ENCODE measurements around the gene BATF3. TPM values are rescaled to one million over a fixed set of nuclear protein-coding genes. Genes with fewer than 3 reads are reported as not detected.
"Not testable (repeated sequence)": the region's sequence is repeated elsewhere in the genome, so short reads cannot be mapped to it uniquely, and the experiment has no call there.

Gene BATF3
- total RNA-seq, 2 experiments from 2014 or later = 109 to 130 TPM

DNA sequence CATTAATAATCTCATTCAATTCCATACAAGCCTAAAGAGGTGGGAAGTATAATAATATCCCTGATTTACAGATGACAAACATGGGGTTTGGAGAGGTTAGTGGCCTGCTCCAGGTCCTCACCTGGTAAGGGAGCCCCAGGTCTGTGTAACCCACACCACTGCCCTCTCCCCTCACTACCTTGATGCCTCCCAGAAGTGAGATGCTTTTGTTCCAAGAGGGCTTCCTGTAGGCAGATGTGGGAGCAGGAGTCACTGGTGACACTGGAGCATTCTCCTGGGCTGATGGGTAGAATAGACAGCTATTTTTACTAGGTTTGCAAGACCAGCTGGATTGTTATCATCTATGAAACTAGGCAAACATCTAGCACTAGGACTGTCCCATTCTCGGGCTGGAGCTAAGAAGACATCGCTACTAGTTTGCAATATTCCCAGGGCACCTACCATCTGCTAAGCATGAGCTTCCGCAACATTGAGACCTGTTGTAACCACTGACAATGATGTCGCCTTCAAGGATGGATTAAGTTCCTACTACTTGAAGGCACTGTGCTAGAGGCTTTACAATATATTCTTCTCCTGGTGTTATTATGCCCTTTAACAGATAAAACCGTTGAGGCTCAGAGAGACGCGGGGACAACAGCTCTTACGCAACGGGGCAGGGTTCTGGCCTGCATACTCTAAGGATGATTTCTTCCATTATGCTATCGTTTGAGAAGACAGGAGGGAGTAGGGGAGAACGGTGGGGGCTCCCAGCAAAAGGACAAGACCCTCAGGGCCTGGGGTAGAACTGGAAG is 35.0 kb downstream of the BATF3 start:
- CTCF ChIA-PET = interaction anchor here (0.6 to 6.4 kb wide), 87 partner anchors 9 to 406 kb away, joined by 3 to 109 read pairs (median 5); partner anchors contain the start of genes ATF3, BATF3, NSL1 and TATDN3
- H3K9me3 Mint-ChIP-seq (ENCODE audit: low read depth) = no peaks in the 10 kb centered on the region
- peaks cover 40% of the 10 kb centered on the region for H3K4me1 Mint-ChIP-seq
- no peaks in the 10 kb centered on the region for H3K36me3 Mint-ChIP-seq
- DNase-seq (no peak), ATAC-seq (no peak)
- no peak overlapping the region for H3K27ac Mint-ChIP-seq
- H3K4me3 Mint-ChIP-seq = no peak overlapping the region
- H3K27me3 Mint-ChIP-seq = peaks cover 20% of the 10 kb centered on the region

DNA sequence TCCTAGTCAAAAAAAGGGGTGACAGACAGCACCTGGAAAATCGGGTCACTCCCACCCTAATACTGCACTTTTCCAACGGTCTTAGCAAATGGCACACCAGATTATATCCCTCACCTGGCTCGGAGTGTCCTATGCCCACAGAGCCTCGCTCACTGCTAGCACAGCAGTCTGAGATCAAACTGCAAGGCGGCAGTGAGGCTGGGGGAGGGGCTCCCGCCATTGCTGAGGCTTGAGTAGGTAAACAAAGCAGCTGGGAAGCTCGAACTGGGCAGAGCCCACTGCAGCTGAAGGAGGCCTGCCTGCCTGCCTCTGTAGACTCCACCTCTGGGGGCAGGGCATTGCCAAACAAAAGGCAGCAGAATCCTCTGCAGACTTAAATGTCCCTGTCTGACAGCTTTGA is 41.4 kb downstream of the BATF3 start:
- H3K4me1 Mint-ChIP-seq; ATAC-seq; H3K4me3 Mint-ChIP-seq; H3K9me3 Mint-ChIP-seq (ENCODE audit: low read depth); H3K27ac Mint-ChIP-seq; DNase-seq; H3K36me3 Mint-ChIP-seq: not testable (repeated sequence)
- CTCF ChIA-PET = interaction anchor here (1.3 to 2.1 kb wide), 2 partner anchors 92 to 181 kb away, joined by 3 to 5 read pairs; no protein-coding TSS in a partner anchor
- H3K27me3 Mint-ChIP-seq = peaks cover 34% of the 10 kb centered on the region

DNA sequence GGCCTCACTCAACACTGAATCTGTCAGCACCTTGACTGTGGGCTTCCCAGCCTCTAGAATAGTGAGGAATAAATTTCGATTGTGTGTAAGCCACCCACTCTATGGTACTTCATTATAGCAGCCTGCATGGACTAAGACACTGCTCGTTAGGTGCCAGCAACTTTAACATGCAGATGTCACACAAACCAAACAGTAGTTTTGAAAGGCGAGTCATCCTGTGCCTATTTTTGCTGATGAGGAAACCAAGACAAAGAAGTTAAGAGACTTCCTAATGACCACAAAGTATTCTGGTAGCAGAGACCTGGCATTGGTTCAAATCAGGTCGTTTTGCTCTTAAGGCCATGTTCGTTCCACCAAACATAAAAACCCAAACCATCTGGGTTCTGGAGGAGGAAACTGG is 42.9 kb downstream of the BATF3 start:
- Mint-ChIP-seq H3K9me3 (ENCODE audit: low read depth) (no peaks in the 10 kb centered on the region), H3K36me3 (no peaks in the 10 kb centered on the region), H3K27ac (no peak overlapping the region), H3K4me3 (no peak overlapping the region), H3K27me3 (peaks cover 27% of the 10 kb centered on the region), H3K4me1 (peaks cover 6% of the 10 kb centered on the region)
- DNase-seq = no peak
- no peak for ATAC-seq
- CTCF ChIA-PET = no interaction called here

DNA sequence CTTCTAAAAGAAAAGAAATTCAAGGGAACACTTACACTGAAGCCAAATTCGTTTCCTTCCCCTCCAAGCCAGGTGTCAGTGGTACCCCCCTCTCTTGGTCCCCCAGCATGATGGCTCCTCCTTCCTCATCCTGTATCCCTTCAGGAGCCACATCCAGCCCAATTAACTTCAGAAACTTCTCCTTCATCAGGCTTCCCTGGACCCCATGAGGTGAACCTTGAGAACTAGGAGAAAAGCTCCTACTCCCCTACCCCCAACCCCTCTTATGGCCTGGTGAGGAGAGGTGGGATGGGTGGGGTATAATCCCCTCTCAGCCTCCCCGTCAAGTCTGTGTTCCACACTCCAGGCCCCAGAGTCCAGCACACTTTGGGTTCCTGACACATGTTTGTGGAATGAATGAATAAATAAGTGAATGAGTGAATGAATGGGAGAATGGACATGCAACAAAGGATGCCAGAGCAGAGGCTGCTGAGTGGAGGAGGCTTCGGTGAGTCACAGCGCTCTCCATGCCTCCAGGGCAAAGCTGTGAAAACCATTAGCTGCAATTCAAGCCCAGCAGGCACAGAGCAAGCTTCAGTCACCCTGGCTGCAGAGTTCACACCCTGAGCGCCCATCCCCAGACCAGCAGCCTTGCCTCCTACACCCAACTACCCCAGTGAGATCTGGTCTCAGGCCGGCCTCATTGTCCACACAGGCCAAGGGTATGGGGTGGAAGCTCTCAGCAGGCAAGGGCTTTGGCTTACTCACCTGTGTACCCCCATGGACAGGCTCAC is 43.8 kb downstream of the BATF3 start:
- no peak overlapping the region for H3K27ac Mint-ChIP-seq
- DNase-seq (no peak), ATAC-seq (no peak)
- H3K4me1 Mint-ChIP-seq = peaks cover 6% of the 10 kb centered on the region
- CTCF ChIA-PET = interaction anchor here (1.1 to 1.9 kb wide), 3 partner anchors 9 to 198 kb away, joined by 3 to 8 read pairs (median 4); no protein-coding TSS in a partner anchor
- H3K36me3 Mint-ChIP-seq = no peaks in the 10 kb centered on the region
- H3K27me3 Mint-ChIP-seq = peaks cover 21% of the 10 kb centered on the region
- no peaks in the 10 kb centered on the region for H3K9me3 Mint-ChIP-seq (ENCODE audit: low read depth)
- H3K4me3 Mint-ChIP-seq = no peak overlapping the region

DNA sequence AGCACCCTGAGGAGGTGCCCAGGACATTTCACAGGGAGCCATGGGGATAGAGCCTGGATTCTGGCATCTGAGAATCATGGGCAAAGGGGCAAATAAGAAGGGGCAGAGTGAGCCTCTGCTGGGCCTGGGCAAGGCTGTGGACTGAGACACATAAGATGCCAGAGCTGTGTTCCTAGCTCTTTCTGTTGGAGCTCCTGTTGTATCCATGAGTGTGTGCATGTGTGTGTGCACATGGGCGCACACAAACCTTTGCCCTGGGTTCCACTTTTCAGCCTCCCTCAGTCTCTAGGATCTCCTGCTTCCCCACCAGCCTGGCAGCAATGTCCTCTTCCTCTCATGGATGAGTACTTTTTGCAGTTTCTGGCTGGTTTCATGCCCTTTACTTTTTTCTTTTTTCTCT is 47.0 kb downstream of the BATF3 start:
- H3K27ac Mint-ChIP-seq = no peak overlapping the region
- H3K9me3 Mint-ChIP-seq (ENCODE audit: low read depth) = no peaks in the 10 kb centered on the region
- H3K4me1 Mint-ChIP-seq = peaks cover 6% of the 10 kb centered on the region
- peak; percentile 19 for DNase-seq
- ATAC-seq = no peak
- H3K36me3 Mint-ChIP-seq = no peaks in the 10 kb centered on the region
- CTCF ChIA-PET = interaction anchor here (3.2 kb wide), 1 partner anchor 12 kb away, joined by 24 read pairs; no protein-coding TSS in a partner anchor
- no peak overlapping the region for H3K4me3 Mint-ChIP-seq
- H3K27me3 Mint-ChIP-seq = peaks cover 7% of the 10 kb centered on the region

DNA sequence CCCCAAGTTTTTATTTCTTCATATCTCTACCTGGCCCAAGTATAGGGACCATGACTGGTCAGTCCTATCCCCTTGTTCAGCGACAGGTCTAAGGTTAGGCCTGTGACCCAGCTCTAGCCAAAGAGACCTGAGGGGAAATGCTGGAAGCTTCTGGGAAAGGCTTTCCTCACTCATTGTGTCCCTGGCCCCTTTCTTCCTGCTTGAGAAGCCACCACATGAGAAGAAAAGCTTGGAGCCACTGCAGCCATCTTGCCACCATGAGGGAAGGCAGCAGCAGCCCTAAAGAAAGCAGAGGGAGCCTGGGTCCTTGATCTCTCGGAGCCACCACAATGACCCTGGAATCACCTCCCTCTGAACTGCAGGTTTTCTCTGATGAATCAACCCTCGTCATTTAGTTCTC is 47.7 kb downstream of the BATF3 start:
- Mint-ChIP-seq H3K27me3 (peaks cover 10% of the 10 kb centered on the region), H3K4me1 (peaks cover 6% of the 10 kb centered on the region), H3K27ac (no peak overlapping the region), H3K9me3 (ENCODE audit: low read depth) (no peaks in the 10 kb centered on the region), H3K4me3 (no peak overlapping the region), H3K36me3 (no peaks in the 10 kb centered on the region)
- ATAC-seq (no peak), DNase-seq (no peak)
- CTCF ChIA-PET = interaction anchor here (1.3 to 3.2 kb wide), 3 partner anchors 11 to 175 kb away, joined by 3 to 24 read pairs (median 12); no protein-coding TSS in a partner anchor

DNA sequence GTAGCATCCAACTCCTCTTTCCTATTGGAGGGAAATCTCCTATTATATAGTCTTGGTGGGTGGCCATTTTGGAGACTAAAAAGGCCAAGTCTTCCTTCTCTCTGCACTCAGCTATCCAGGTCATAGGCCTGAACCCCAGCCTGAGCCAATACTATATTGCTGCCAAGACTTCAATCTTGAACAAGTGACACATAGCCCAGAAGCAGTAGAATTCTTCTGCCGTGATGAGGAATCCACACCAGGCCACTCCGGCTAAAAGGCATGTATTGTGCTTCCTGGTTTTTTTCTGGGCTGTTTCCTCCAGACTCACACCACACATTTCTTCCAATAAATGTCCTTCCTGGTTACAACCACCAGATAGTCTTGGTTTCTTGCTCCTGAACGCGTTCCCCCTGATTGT is 48.1 kb downstream of the BATF3 start:
- Mint-ChIP-seq H3K9me3 (ENCODE audit: low read depth) (no peaks in the 10 kb centered on the region), H3K4me3 (no peak overlapping the region), H3K4me1 (peaks cover 2% of the 10 kb centered on the region), H3K27me3 (peaks cover 10% of the 10 kb centered on the region), H3K27ac (no peak overlapping the region), H3K36me3 (no peaks in the 10 kb centered on the region)
- DNase-seq = no peak
- no peak for ATAC-seq
- CTCF ChIA-PET = interaction anchor here (0.8 to 3.2 kb wide), 4 partner anchors 11 to 174 kb away, joined by 3 to 24 read pairs (median 8); no protein-coding TSS in a partner anchor

DNA sequence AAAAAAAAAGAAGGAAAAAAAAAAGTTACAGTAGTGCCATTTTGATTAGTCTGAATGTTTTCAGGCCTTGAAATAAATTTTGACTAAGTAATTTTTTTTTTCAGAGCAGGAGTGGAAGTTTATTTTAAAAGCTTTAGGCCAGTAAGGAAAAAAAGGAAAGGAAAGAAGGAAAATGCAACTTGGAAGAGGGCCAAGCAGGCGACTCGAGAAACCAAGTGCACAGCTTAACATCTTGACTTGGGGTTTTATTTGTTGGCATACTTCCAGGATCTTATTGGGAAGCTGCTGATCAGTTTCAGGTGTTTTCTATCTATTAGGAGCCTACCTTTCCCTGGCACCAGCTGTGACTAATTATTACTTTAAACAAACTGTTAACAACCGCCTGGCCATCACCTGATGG is 49.4 kb downstream of the BATF3 start:
- CTCF ChIA-PET = interaction anchor here (0.7 to 3.2 kb wide), 5 partner anchors 15 to 195 kb away, joined by 3 to 24 read pairs (median 3); no protein-coding TSS in a partner anchor
- H3K9me3 Mint-ChIP-seq (ENCODE audit: low read depth) = no peaks in the 10 kb centered on the region
- no peak for ATAC-seq
- DNase-seq = no peak
- no peak overlapping the region for H3K4me3 Mint-ChIP-seq
- H3K27ac Mint-ChIP-seq = no peak overlapping the region
- H3K36me3 Mint-ChIP-seq = no peaks in the 10 kb centered on the region
- H3K4me1 Mint-ChIP-seq = no peaks in the 10 kb centered on the region
- H3K27me3 Mint-ChIP-seq = peaks cover 10% of the 10 kb centered on the region

DNA sequence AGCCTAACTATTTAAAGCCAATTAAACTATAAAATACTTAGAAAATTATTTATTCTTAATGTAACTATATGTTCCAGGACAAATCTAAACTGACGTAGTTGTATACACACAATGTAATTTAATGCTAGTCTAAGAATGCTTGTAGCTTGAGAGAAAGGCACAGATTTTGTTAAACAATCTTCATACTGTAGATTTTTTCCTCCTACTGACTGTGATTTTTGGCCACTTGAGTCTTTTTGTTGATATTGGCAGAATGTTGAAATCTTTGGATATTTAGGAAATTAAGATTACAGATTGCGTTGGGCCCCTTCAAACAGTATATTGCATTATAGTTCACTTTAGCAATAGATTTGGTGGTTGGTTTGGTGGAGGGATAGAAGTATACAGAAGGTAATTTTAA is 50.6 kb downstream of the BATF3 start:
- DNase-seq (no peak), ATAC-seq (no peak)
- Mint-ChIP-seq H3K4me3 (no peak overlapping the region), H3K27me3 (peaks cover 7% of the 10 kb centered on the region), H3K9me3 (ENCODE audit: low read depth) (no peaks in the 10 kb centered on the region), H3K27ac (no peak overlapping the region), H3K36me3 (no peaks in the 10 kb centered on the region), H3K4me1 (no peaks in the 10 kb centered on the region)
- CTCF ChIA-PET = interaction anchor here (1.0 to 1.4 kb wide), 3 partner anchors 16 to 81 kb away, joined by 3 to 4 read pairs (median 3); no protein-coding TSS in a partner anchor

DNA sequence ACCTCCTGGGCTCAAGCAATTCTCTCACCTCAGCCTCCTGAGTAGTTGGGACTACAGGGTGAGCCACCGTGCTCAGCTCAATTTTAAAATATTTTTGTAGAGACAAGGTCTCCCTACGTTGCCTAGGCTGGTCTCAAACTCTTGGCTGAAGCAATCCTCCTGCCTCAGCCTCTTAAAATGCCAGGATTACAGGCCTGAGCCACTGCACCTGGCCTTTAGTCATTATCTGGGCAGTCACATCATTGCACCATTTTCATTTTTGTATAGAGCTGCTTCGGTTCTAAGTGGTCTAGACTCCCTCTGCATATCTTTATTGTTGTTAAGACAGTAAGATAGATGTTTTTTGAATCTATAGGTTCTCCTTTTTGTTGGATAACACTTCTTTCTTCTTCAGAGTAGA is 51.2 kb downstream of the BATF3 start:
- no peaks in the 10 kb centered on the region for H3K9me3 Mint-ChIP-seq (ENCODE audit: low read depth)
- DNase-seq (peak; percentile 32), ATAC-seq (no peak)
- no peaks in the 10 kb centered on the region for H3K36me3 Mint-ChIP-seq
- no peak overlapping the region for H3K27ac Mint-ChIP-seq
- no peaks in the 10 kb centered on the region for H3K4me1 Mint-ChIP-seq
- peaks cover 4% of the 10 kb centered on the region for H3K27me3 Mint-ChIP-seq
- H3K4me3 Mint-ChIP-seq = no peak overlapping the region
- CTCF ChIA-PET = interaction anchor here (1.1 kb wide), 1 partner anchor 17 kb away, joined by 4 read pairs; no protein-coding TSS in a partner anchor

DNA sequence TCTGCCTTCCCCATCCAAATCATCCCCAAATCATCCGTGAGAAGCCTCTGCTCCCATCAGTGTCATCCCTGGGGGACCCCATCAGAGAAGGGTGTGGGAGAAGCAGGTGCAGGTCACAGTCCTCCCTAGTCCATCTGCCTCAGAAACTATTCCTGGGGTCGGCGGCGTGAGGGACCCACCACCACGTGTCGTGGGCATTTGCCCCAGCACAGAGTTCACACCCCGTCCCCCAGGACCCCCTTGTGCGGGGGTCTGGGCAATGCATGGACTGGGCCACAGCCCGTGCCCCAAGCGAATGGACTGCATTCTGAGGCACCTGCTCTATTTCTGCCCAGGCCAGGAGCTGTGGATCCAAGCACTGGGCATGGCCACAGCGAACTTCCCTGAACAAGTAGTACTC is 52.6 kb downstream of the BATF3 start:
- no peak for ATAC-seq
- CTCF ChIA-PET = no interaction called here
- H3K9me3 Mint-ChIP-seq (ENCODE audit: low read depth) = no peaks in the 10 kb centered on the region
- no peak overlapping the region for H3K4me3 Mint-ChIP-seq
- peaks cover 4% of the 10 kb centered on the region for H3K27me3 Mint-ChIP-seq
- H3K4me1 Mint-ChIP-seq = no peaks in the 10 kb centered on the region
- no peaks in the 10 kb centered on the region for H3K36me3 Mint-ChIP-seq
- H3K27ac Mint-ChIP-seq = no peak overlapping the region
- no peak for DNase-seq

DNA sequence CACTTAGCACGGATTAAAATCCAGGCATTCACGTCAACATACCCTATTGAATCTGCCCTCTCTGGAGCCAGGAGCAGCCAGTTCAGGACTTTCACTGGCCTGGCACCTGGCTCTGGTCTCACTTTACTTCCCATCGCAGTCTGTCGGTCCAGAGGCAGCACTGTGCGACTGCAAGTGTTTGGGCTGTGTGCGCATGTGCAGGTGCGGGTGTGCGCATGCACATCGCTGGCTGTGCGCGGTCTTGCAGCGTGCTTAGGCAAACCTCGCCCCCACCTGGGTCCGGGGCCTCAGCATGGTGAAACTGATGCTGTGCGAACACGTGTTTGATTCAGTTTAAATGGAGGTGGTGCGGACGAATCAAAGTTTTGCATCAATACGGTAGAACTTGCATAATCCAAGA is 53.1 kb downstream of the BATF3 start:
- ATAC-seq = no peak
- Mint-ChIP-seq H3K27ac (no peak overlapping the region), H3K27me3 (peaks cover 4% of the 10 kb centered on the region), H3K4me3 (no peak overlapping the region), H3K9me3 (ENCODE audit: low read depth) (no peaks in the 10 kb centered on the region), H3K36me3 (no peaks in the 10 kb centered on the region), H3K4me1 (no peaks in the 10 kb centered on the region)
- DNase-seq = no peak
- CTCF ChIA-PET = no interaction called here
